GM12878 (cell line): ENCODE results near the gene AGFG1. TPM values are rescaled to one million over a fixed set of nuclear protein-coding genes. Genes with fewer than 3 reads are reported as not detected.

Source experiments
- ATAC-seq: fragments of 200-7000 bp; cut with Tn5 transposase; 3 replicates; pipeline ENCODE4 v1.9.1; 2020; ENCODE audit warnings: mild to moderate bottlenecking, moderate library complexity
- BruUV-seq: library from RNA; stranded (reverse); fragments of 400-500 nt; replicated peaks from 2 replicates; lab custom pipeline; 2021; lab: Mats Ljungman, UMichigan
- CTCF ChIA-PET: fragments of 300-600 bp; sonication (Branson Sonifier 250); formaldehyde crosslinking; extraction: SDS; loops from one replicate; lab custom pipeline; 2021; ENCODE audit warnings: inconsistent platforms; lab: Yijun Ruan, JAX
- POLR2A ChIA-PET: fragments of 350-600 bp; formaldehyde crosslinking; extraction: SDS; loops from one replicate; lab custom pipeline; 2021; ENCODE audit warnings: inconsistent platforms; lab: Charles Lee
- RAD21 ChIA-PET: fragments of 300-600 bp; sonication (Branson Sonifier 250); formaldehyde crosslinking; loops from one replicate; lab custom pipeline; 2023; ENCODE audit warnings: antibody characterized with exemption; ENCODE audit not compliant: unreplicated experiment; lab: Charles Lee
- SMC1A ChIA-PET: fragments of 300-600 bp; sonication (Branson Sonifier 250); formaldehyde crosslinking; loops from one replicate; lab custom pipeline; 2023; ENCODE audit not compliant: unreplicated experiment, uncharacterized antibody; lab: Charles Lee
- DNase-seq: peaks from one replicate; pipeline ENCODE4 v3.0.0-alpha.2; 2011; ENCODE audit warnings: low read depth, low spot score
- FAIRE-seq: peaks from 3 replicates; lab custom pipeline; 2011; peaks lifted over from hg19 to GRCh38; lab: Jason Lieb, UNC
- H2AFZ ChIP-seq: 2 replicates; pipeline ENCODE4 v1.6.0; 2011; ENCODE audit warnings: low read depth, low read length, control low read depth; ENCODE audit not compliant: control insufficient read depth
- H3K27ac ChIP-seq: 2 replicates; pipeline ENCODE4 v1.5.1; 2011; ENCODE audit warnings: control low read depth; ENCODE audit not compliant: control insufficient read depth, insufficient read depth
- H3K27me3 ChIP-seq, 2 experiments: replicated peaks in 1 of 2; 2 replicates each; pipeline versions ENCODE4 v1.6.0 to v1.6.1; 2011; ENCODE audit warnings: low read length in 1 of 2; ENCODE audit not compliant: control insufficient read depth in 2 of 2, insufficient read depth in 2 of 2
- H3K36me3 ChIP-seq, 2 experiments: 2 replicates each; pipeline ENCODE4 v1.5.1; 2011; ENCODE audit warnings: low read length in 1 of 2; ENCODE audit not compliant: control insufficient read depth in 2 of 2, insufficient read depth in 2 of 2
- H3K4me1 ChIP-seq: 2 replicates; pipeline ENCODE4 v1.6.1; 2011; ENCODE audit warnings: mild to moderate bottlenecking, low read length, moderate library complexity, mixed read lengths; ENCODE audit not compliant: control insufficient read depth, insufficient read depth
- H3K4me2 ChIP-seq: 2 replicates; pipeline ENCODE4 v1.6.0; 2011; ENCODE audit warnings: control low read depth; ENCODE audit not compliant: control insufficient read depth, insufficient read depth
- H3K4me3 ChIP-seq: fragments of 200-600 bp; sonication (generic); 2 replicates; pipeline ENCODE4 v1.5.1; 2016
- H3K79me2 ChIP-seq: 2 replicates; pipeline ENCODE4 v1.6.0; 2011; ENCODE audit warnings: low read length; ENCODE audit not compliant: control insufficient read depth, insufficient read depth
- H3K9ac ChIP-seq: 2 replicates; pipeline ENCODE4 v1.8.0; 2011; ENCODE audit warnings: low read length, control low read depth, mixed read lengths; ENCODE audit not compliant: control insufficient read depth, insufficient read depth
- H3K9me3 ChIP-seq: replicated peaks from 3 replicates; pipeline ENCODE4 v1.5.1; 2011; ENCODE audit warnings: mild to moderate bottlenecking, low read length; ENCODE audit not compliant: control insufficient read depth, insufficient read depth
- H4K20me1 ChIP-seq: 2 replicates; pipeline ENCODE4 v1.6.0; 2011; ENCODE audit not compliant: control insufficient read depth, insufficient read depth
- KLF5 ChIP-seq: fragments of 450-650 bp; IDR thresholded peaks from 2 replicates; pipeline ENCODE4 v1.6.1; 2014; ENCODE audit warnings: mild to moderate bottlenecking; ENCODE audit not compliant: partially characterized antibody
- MTA3 ChIP-seq: IDR thresholded peaks from 2 replicates; pipeline ENCODE4 v1.6.1; 2012; ENCODE audit warnings: low read length, inconsistent platforms, borderline replicate concordance
- NFYB ChIP-seq: IDR thresholded peaks from 2 replicates; pipeline ENCODE4 v1.6.1; 2011; ENCODE audit warnings: low read depth, mild to moderate bottlenecking, low read length, improper control_type of control experiment, moderate library complexity; ENCODE audit not compliant: insufficient read depth
- SPI1 ChIP-seq: IDR thresholded peaks from 2 replicates; pipeline ENCODE4 v1.6.1; 2011; ENCODE audit warnings: low read depth, mild to moderate bottlenecking, low read length, moderate library complexity, borderline replicate concordance; ENCODE audit not compliant: insufficient read depth
- WGBS: methylation state at CpG from one replicate; pipeline ENCODE4 v1.1.6; 2016; ENCODE audit warnings: low lambda C conversion rate; ENCODE audit not compliant: insufficient replicate concordance, insufficient coverage; ENCODE audit errors: missing lambda C conversion rate; 5-methylcytosine and 5-hydroxymethylcytosine counted together
- in situ Hi-C: fragments of 300-500 bp; cut with MboI; formaldehyde crosslinking; loops from 9 replicates; pipeline ENCODE4 v1.14.3; 2018; ENCODE audit warnings: mixed read lengths
- intact Hi-C: fragments of 100-400 bp; cut with micrococcal nuclease; formaldehyde crosslinking; loops from one replicate; pipeline ENCODE4 v1.14.2; 2022; ENCODE audit not compliant: unreplicated experiment
- polyA plus RNA-seq, 11 experiments: library from polyadenylated mRNA; depleted of rRNA in 4 of 11; unstranded in 6 of 11; stranded (reverse) in 5 of 11; fragments of >200 nt; fragmentation: Nextera tagmentation in 4 of 11; fragmentation: Illumina TruSeq in 1 of 11; extraction: Ambion mirVana in 4 of 11; extraction: Trizol in 1 of 11; gene quantifications; 1 replicate in 1 of 11; 2 replicates in 10 of 11; pipeline versions ENCODE4 v1.2.1 to v1.2.3, GENCODE V29; 2011 to 2016; ENCODE audit warnings: inconsistent platforms in 2 of 11, missing spikeins in 2 of 11, low read depth in 1 of 11
- total RNA-seq, 4 experiments: library from RNA; depleted of rRNA in 3 of 4; stranded (reverse); fragments of >200 nt in 3 of 4; fragmentation: Illumina TruSeq in 1 of 4; extraction: Trizol in 1 of 4; gene quantifications; 2 replicates each; pipeline versions ENCODE4 v1.2.1 to v1.2.3, GENCODE V29; 2013 to 2021
- TF ChIP-seq, protein P1 (sequence below): fragments of 450-650 bp; IDR thresholded peaks from 2 replicates; pipeline ENCODE4 v1.6.1; 2016; ENCODE audit warnings: mild to moderate bottlenecking
- TF ChIP-seq, protein P2 (sequence below): IDR thresholded peaks from 2 replicates; pipeline ENCODE4 v1.6.1; 2011; ENCODE audit warnings: borderline replicate concordance, low read depth, mild to moderate bottlenecking, moderate library complexity, low read length; ENCODE audit not compliant: insufficient read depth, poor library complexity, severe bottlenecking

Gene AGFG1
- total and polyA plus RNA-seq, 10 of the 15 experiments (the other 5 are each of a cell fraction or from before 2014, with no cell fraction given): 7.3 to 243 (median 81.7) TPM

DNA sequence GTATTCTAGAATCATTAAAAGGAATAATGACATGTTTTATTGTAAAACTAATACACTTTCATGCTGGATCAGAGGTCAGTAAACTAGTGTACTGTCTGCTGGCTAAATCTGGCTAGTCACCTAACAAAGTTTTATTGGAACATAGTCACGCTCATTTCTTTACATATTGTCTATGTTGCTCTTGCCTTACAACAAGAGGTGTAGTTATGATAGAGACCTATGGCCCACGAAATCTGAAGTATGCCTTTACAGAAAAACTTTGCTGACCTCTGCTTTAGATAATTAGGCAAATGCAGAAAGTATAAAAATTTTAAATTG, 96.9 kb downstream of the AGFG1 start:
- no peak for FAIRE-seq
- Histone ChIP-seq H3K4me1 (no peaks in the 10 kb centered on the region), H2AFZ (no peak overlapping the region), H3K4me2 (no peak overlapping the region), H3K79me2 (no peaks in the 10 kb centered on the region), H3K27ac (no peak overlapping the region), H3K27me3 (no peaks in the 10 kb centered on the region), H3K36me3 (no peaks in the 10 kb centered on the region), H3K9me3 (no peaks in the 10 kb centered on the region), H3K4me3 (no peak overlapping the region), H3K9ac (no peak overlapping the region), H4K20me1 (no peaks in the 10 kb centered on the region)
- TF ChIP-seq MTA3: peak; percentile 11; the same call in 1 of the 2 replicates
- no peak for TF ChIP-seq SPI1
- ChIA-PET POLR2A (no interaction called here), CTCF (interaction anchor here (3.9 kb wide), 1 partner anchor 162 kb away, joined by 28 read pairs; no protein-coding TSS in a partner anchor), RAD21 (no interaction called here), SMC1A (no interaction called here)
- intact Hi-C loops (no loop called here), in situ Hi-C loops (no loop called here)
- no peak for ATAC-seq
- DNase-seq: no peak
- 50% methylated on average over 2 of the region's 2 CpGs for WGBS
- BruUV-seq: no TSS peak

DNA sequence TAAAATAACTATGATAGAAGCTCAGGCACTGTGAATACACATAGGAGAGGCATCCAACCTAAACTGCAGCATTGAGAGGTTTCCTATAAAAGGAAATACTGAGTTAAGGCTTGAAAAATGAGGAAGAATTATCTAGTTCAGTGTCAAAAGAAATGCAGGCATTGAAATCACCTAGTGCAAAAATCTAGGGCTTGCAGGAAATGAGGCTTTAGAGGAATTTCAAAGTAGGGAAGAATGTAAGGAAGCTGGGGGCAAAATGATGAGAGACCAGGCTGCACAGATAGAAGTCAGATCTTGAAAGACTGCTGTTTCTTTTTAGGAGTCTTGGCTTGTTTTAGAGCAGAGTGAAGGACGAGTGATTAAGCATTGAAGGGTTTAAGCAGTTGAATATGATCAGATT, 98.7 kb downstream of the AGFG1 start:
- no peak for DNase-seq
- no peak for ATAC-seq
- Histone ChIP-seq H2AFZ (no peak overlapping the region), H3K4me3 (no peak overlapping the region), H3K9ac (no peak overlapping the region), H3K36me3 (no peaks in the 10 kb centered on the region), H3K79me2 (no peaks in the 10 kb centered on the region), H3K4me2 (no peak overlapping the region), H3K9me3 (no peaks in the 10 kb centered on the region), H3K4me1 (no peaks in the 10 kb centered on the region), H3K27ac (no peak overlapping the region), H4K20me1 (no peaks in the 10 kb centered on the region), H3K27me3 (no peaks in the 10 kb centered on the region)
- FAIRE-seq: no peak
- in situ Hi-C loops: no loop called here
- POLR2A ChIA-PET: interaction anchor here (0.6 to 1.1 kb wide), 2 partner anchors 11 to 393 kb away, joined by 3 read pairs; no protein-coding TSS in a partner anchor
- SMC1A ChIA-PET: interaction anchor here (0.6 to 0.9 kb wide), 2 partner anchors 47 to 165 kb away, joined by 3 read pairs; no protein-coding TSS in a partner anchor
- 44% methylated on average over 1 of the region's 1 CpG for WGBS
- no TSS peak for BruUV-seq
- RAD21 ChIA-PET: interaction anchor here (1.3 kb wide), 1 partner anchor 165 kb away, joined by 5 read pairs; no protein-coding TSS in a partner anchor
- intact Hi-C loops: no loop called here
- TF ChIP-seq, protein P1, sequence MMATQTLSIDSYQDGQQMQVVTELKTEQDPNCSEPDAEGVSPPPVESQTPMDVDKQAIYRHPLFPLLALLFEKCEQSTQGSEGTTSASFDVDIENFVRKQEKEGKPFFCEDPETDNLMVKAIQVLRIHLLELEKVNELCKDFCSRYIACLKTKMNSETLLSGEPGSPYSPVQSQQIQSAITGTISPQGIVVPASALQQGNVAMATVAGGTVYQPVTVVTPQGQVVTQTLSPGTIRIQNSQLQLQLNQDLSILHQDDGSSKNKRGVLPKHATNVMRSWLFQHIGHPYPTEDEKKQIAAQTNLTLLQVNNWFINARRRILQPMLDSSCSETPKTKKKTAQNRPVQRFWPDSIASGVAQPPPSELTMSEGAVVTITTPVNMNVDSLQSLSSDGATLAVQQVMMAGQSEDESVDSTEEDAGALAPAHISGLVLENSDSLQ: no peak
- TF ChIP-seq KLF5: no peak
- TF ChIP-seq, protein P2, sequence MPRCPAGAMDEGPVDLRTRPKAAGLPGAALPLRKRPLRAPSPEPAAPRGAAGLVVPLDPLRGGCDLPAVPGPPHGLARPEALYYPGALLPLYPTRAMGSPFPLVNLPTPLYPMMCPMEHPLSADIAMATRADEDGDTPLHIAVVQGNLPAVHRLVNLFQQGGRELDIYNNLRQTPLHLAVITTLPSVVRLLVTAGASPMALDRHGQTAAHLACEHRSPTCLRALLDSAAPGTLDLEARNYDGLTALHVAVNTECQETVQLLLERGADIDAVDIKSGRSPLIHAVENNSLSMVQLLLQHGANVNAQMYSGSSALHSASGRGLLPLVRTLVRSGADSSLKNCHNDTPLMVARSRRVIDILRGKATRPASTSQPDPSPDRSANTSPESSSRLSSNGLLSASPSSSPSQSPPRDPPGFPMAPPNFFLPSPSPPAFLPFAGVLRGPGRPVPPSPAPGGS: peak; percentile 14
- no peak for TF ChIP-seq NFYB
- CTCF ChIA-PET: interaction anchor here (0.6 to 1.1 kb wide), 2 partner anchors 195 to 470 kb away, joined by 3 to 4 read pairs; no protein-coding TSS in a partner anchor
